Calu3 (cell line): ENCODE measurements around the gene STAG3. TPM values are rescaled to one million over a fixed set of nuclear protein-coding genes. Genes with fewer than 3 reads are reported as not detected.
A peak's percentile ranks its signal among the peaks of the same experiment; 100 is the strongest.

ENCODE experiments used
- BruUV-seq: library from RNA; stranded (reverse); fragments of 400-500 nt; replicated peaks from 2 replicates; lab custom pipeline; 2021; lab: Mats Ljungman, UMichigan
- CTCF ChIA-PET: fragments of 300-600 bp; sonication (Branson Sonifier 250); formaldehyde crosslinking; loops from one replicate; lab custom pipeline; 2022; ENCODE audit warnings: antibody characterized with exemption; lab: Charles Lee
- DNase-seq: peaks from one replicate; pipeline ENCODE4 v3.0.0; 2022
- H3K27ac Mint-ChIP-seq: one replicate; pipeline ENCODE4 v1.8.0; 2022; ENCODE audit warnings: mixed read lengths; ENCODE audit not compliant: unreplicated experiment
- H3K27me3 Mint-ChIP-seq: one replicate; pipeline ENCODE4 v1.8.0; 2022; ENCODE audit warnings: mixed read lengths; ENCODE audit not compliant: unreplicated experiment
- H3K36me3 Mint-ChIP-seq: one replicate; pipeline ENCODE4 v1.8.0; 2022; ENCODE audit warnings: mild to moderate bottlenecking, moderate library complexity, mixed read lengths; ENCODE audit not compliant: insufficient read depth, unreplicated experiment
- H3K4me1 Mint-ChIP-seq: one replicate; pipeline ENCODE4 v1.8.0; 2022; ENCODE audit warnings: mild to moderate bottlenecking, low read depth, mixed read lengths; ENCODE audit not compliant: unreplicated experiment
- H3K4me3 Mint-ChIP-seq: one replicate; pipeline ENCODE4 v1.8.0; 2022; ENCODE audit warnings: mild to moderate bottlenecking, low read depth, moderate library complexity, mixed read lengths; ENCODE audit not compliant: unreplicated experiment
- H3K9me3 Mint-ChIP-seq: one replicate; pipeline ENCODE4 v1.8.0; 2022; ENCODE audit warnings: low read depth, mixed read lengths; ENCODE audit not compliant: unreplicated experiment
- intact Hi-C: fragments of 100-400 bp; cut with micrococcal nuclease; formaldehyde crosslinking; loops from one replicate; pipeline ENCODE4 v1.10.0; 2022; ENCODE audit not compliant: unreplicated experiment
- total RNA-seq: library from RNA; stranded (reverse); gene quantifications from 2 replicates; pipeline ENCODE4 v1.2.3, GENCODE V29; 2022
- TF ChIP-seq, protein P1 (sequence below): fragments of 200-600 bp; IDR thresholded peaks from one replicate; pipeline ENCODE4 v1.8.0; 2022; ENCODE audit warnings: antibody characterized with exemption; ENCODE audit not compliant: unreplicated experiment

Gene STAG3
- total RNA-seq, 1 experiment from 2014 or later = 0.66 TPM

DNA sequence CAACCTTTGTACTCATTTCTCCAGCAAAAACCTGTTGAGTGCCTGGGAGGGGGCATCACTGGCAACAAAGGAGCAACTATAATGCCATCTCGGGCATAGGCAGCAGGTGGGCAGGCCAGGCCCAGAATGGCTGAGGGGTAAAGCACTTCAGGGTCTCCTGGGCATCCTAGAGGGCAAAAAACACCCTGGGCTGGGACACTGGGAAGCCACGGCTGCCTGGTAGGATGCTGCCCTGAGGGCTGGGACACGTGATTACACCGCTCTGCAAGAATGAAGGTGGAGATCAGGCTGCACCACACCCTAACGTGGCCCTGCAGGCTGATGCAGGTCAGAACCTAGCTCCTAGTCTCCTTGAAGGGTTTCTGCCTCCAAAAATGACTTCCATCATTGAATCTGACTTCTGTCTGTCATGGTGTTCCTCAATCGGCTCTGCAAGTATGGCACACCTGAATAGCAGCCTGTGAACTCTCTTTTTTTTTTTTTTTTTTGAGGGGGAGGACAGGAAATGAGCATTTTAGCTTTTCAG is 14.6 kb upstream of the STAG3 start:
- no TSS peak for BruUV-seq
- no peak overlapping the region for H3K27ac Mint-ChIP-seq
- H3K4me3 Mint-ChIP-seq = no peak overlapping the region
- intact Hi-C loops = no loop called here
- TF ChIP-seq, protein P1, sequence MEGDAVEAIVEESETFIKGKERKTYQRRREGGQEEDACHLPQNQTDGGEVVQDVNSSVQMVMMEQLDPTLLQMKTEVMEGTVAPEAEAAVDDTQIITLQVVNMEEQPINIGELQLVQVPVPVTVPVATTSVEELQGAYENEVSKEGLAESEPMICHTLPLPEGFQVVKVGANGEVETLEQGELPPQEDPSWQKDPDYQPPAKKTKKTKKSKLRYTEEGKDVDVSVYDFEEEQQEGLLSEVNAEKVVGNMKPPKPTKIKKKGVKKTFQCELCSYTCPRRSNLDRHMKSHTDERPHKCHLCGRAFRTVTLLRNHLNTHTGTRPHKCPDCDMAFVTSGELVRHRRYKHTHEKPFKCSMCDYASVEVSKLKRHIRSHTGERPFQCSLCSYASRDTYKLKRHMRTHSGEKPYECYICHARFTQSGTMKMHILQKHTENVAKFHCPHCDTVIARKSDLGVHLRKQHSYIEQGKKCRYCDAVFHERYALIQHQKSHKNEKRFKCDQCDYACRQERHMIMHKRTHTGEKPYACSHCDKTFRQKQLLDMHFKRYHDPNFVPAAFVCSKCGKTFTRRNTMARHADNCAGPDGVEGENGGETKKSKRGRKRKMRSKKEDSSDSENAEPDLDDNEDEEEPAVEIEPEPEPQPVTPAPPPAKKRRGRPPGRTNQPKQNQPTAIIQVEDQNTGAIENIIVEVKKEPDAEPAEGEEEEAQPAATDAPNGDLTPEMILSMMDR = no peak
- H3K4me1 Mint-ChIP-seq = peaks cover 10% of the 10 kb centered on the region
- H3K36me3 Mint-ChIP-seq = peaks cover 19% of the 10 kb centered on the region
- peaks cover 28% of the 10 kb centered on the region for H3K27me3 Mint-ChIP-seq
- no peaks in the 10 kb centered on the region for H3K9me3 Mint-ChIP-seq
- DNase-seq = peak; percentile 27
- CTCF ChIA-PET = no interaction called here

DNA sequence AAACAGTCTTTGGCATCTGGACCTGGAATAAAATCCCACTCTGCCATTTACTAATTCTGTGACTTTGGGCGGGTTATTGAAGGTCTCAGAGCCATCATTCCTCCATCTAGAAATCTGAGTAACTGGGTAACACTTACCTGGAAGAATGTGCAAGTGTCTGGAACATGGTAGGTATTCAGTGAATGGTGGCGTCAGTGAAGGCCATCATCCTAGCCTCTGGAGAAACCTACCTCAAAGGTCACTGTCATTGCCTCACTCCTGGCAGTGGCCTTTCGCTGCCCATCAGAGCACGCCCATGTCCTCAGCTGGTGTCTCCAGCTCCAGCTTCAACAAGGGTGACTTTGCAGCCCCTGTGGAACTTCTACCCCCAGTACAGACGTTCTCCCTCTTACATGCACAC is 13.8 kb upstream of the STAG3 start:
- H3K27ac Mint-ChIP-seq = no peak overlapping the region
- H3K4me3 Mint-ChIP-seq = no peak overlapping the region
- H3K27me3 Mint-ChIP-seq = peaks cover 36% of the 10 kb centered on the region
- peaks cover 18% of the 10 kb centered on the region for H3K36me3 Mint-ChIP-seq
- H3K4me1 Mint-ChIP-seq = peaks cover 17% of the 10 kb centered on the region
- TF ChIP-seq, protein P1 = no peak
- no peak for DNase-seq
- BruUV-seq = no TSS peak
- CTCF ChIA-PET = no interaction called here
- intact Hi-C loops = no loop called here
- no peaks in the 10 kb centered on the region for H3K9me3 Mint-ChIP-seq

DNA sequence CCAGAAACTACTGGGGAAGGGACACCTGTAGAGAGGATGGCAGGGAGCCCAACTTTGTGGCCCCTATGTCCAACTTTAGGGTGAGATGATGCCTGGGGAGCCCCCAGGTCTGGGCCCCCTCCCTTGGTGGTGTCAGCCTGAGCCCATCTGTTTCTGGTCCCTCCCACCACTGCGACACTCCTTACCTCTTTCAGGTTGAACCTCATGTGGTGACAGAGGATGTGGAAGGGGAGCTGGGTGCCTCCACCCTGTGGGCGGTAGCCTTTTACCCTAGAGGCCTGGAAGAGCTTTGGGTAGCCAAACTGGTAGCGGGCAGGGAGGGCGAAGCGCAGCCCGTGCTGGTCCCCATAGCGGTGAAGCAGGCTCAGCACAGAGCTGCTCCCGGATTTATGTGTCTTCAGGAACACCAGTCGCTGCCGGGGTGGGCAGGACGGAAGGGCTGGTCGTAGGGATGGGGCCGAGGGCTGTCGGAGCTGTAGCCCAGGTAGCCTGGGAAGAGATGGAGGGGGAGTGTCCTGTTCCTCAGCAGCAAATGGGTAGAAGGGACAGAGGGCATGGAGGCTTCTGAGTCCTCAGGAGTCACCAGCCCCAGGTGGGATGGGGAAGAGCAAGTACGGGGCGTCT is 11.3 kb upstream of the STAG3 start:
- CTCF ChIA-PET = interaction anchor here (1.0 kb wide), 1 partner anchor 18 kb away, joined by 4 read pairs; the partner anchor contains the start of gene LAMTOR4
- no peak overlapping the region for H3K27ac Mint-ChIP-seq
- H3K9me3 Mint-ChIP-seq = no peaks in the 10 kb centered on the region
- peaks cover 27% of the 10 kb centered on the region for H3K4me1 Mint-ChIP-seq
- DNase-seq = no peak
- H3K27me3 Mint-ChIP-seq = peaks cover 54% of the 10 kb centered on the region
- no peak overlapping the region for H3K4me3 Mint-ChIP-seq
- BruUV-seq = no TSS peak
- intact Hi-C loops = no loop called here
- peaks cover 7% of the 10 kb centered on the region for H3K36me3 Mint-ChIP-seq
- TF ChIP-seq, protein P1 = no peak

DNA sequence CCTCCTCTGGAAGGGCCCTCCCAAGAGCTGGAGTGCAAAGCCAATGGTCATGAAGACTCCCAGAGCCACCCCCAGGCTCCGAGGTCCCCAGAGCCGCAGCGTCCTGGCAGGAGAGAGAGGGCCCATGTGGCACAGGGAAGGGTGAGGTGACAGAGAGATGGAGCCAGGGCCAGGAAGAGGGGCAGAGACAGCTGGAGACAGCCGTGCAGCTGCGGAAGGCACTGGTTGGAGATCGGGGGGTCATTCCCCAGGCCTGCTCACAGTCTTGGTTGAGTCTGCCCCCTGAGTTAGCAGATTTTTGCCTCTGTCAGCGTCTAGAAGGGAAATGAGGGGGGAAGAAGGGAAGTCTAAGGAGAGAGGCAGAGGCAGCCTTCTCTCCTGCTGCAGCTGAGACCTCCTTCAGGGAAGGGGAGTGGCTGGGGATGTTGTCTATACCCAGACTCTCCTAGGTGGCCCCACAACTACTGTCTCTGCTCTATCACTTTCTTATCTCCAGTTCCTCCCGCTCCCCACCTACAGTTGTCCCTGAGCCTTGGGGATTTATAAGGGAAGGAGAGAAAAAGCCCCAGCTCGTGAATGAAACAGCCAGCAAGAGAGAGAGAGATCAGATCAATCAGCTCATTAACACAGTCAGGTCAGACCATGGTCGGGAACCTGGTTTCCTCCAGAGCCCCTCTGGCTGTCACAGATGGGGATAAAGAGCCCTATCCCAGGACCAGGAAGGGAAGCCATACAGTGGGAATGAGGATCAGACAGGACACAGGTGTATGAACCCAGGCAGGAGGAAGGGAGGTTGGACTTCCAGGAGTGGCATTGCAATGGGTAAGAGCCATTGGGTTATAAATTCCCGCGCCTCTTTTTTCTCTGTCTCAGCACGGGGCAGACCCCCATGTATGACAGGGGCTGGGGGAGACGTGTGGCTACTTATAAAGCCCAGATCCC is 10.5 kb upstream of the STAG3 start:
- intact Hi-C loops = no loop called here

More for the DNA sequence above, 10.5 kb upstream of the STAG3 start:
- peaks cover 54% of the 10 kb centered on the region for H3K27me3 Mint-ChIP-seq
- no peak overlapping the region for H3K27ac Mint-ChIP-seq
- H3K9me3 Mint-ChIP-seq = no peaks in the 10 kb centered on the region
- H3K4me3 Mint-ChIP-seq = peak overlapping the region; percentile 67
- H3K4me1 Mint-ChIP-seq = peaks cover 27% of the 10 kb centered on the region
- DNase-seq = no peak
- CTCF ChIA-PET = interaction anchor here (1.0 kb wide), 1 partner anchor 19 kb away, joined by 4 read pairs; the partner anchor contains the start of gene LAMTOR4
- H3K36me3 Mint-ChIP-seq = peaks cover 13% of the 10 kb centered on the region
- TF ChIP-seq, protein P1 = no peak
- BruUV-seq = no TSS peak
